ENCODE data around the gene CATSPERZ. TPM values are rescaled to one million over a fixed set of nuclear protein-coding genes. Genes with fewer than 3 reads are reported as not detected.

CATSPERZ gene
- total and polyA plus RNA-seq, 2 of the 13 experiments (the other 11 are each of a cell fraction or from before 2014, with no cell fraction given) = 0.22 to 0.48 TPM

GRCh38 chr11:64284048-64284961 lies 15.9 kb upstream of the CATSPERZ start, which contains the start of gene BAD (continued):
- TF ChIP-seq CEBPG (CRISPR knock-in tag; IDR thresholded peaks at IDR 0.05) (no peak), POLR2G (IDR thresholded peaks at IDR 0.05; ENCODE audit: low read depth, low read length) (peak; percentile 52), ZSCAN12 (CRISPR knock-in tag; IDR thresholded peaks at IDR 0.05) (no peak), MYNN (CRISPR knock-in tag; IDR thresholded peaks at IDR 0.05; ENCODE audit: low read depth) (no peak; the same call in 1 of the 2 replicates), STAT6 (CRISPR knock-in tag; IDR thresholded peaks at IDR 0.05; ENCODE audit: borderline replicate concordance) (no peak), ZNF691 (CRISPR knock-in tag; IDR thresholded peaks at IDR 0.05; ENCODE audit: borderline replicate concordance, low read depth) (0 out of 2 replicates have a peak, but pooled peaks have one; percentile 48), ZNF879 (CRISPR knock-in tag; IDR thresholded peaks at IDR 0.05) (no peak), KAT7 (CRISPR knock-in tag; IDR thresholded peaks at IDR 0.05; ENCODE audit: borderline replicate concordance) (no peak), GTF3A (CRISPR knock-in tag; conservative IDR thresholded peaks at IDR 0.05) (no peak), ZNF839 (CRISPR knock-in tag; IDR thresholded peaks at IDR 0.05; ENCODE audit: borderline replicate concordance) (peak; percentile 86; the same call in 1 of the 2 replicates), CHD4 (IDR thresholded peaks at IDR 0.05; ENCODE audit: borderline replicate concordance, low read length) (no peak), RFXANK (CRISPR knock-in tag; IDR thresholded peaks at IDR 0.05) (no peak), ZBTB26 (CRISPR knock-in tag; IDR thresholded peaks at IDR 0.05; ENCODE audit: borderline replicate concordance) (0 out of 2 replicates have a peak, but pooled peaks have one; percentile 27), ZNF335 (CRISPR knock-in tag; IDR thresholded peaks at IDR 0.05) (no peak), RELA (CRISPR knock-in tag; IDR thresholded peaks at IDR 0.05) (no peak), ZNF382 (CRISPR knock-in tag; IDR thresholded peaks at IDR 0.05; ENCODE audit: borderline replicate concordance) (no peak), ISL2 (CRISPR knock-in tag; IDR thresholded peaks at IDR 0.05) (no peak), HNF4A (CRISPR knock-in tag; IDR thresholded peaks at IDR 0.05) (no peak), NKX3-1 (CRISPR knock-in tag; IDR thresholded peaks at IDR 0.05) (0 out of 2 replicates have a peak, but pooled peaks have one; percentile 26), HNRNPK (IDR thresholded peaks at IDR 0.05; ENCODE audit: low read depth, low read length, poor library complexity, severe bottlenecking) (no peak), KDM5B (CRISPR knock-in tag; IDR thresholded peaks at IDR 0.05; ENCODE audit: borderline replicate concordance) (no peak; the same call in 1 of the 2 replicates), MEIS1 (CRISPR knock-in tag; IDR thresholded peaks at IDR 0.05; ENCODE audit: borderline replicate concordance) (peak; percentile 92; the same call in 1 of the 2 replicates), ZNF468 (CRISPR knock-in tag; IDR thresholded peaks at IDR 0.05) (no peak), TCF7L2 (IDR thresholded peaks at IDR 0.05; ENCODE audit: low read depth, low read length) (no peak), SNAI1 (CRISPR knock-in tag; IDR thresholded peaks at IDR 0.05; ENCODE audit: borderline replicate concordance) (no peak), ZNF33A (CRISPR knock-in tag; IDR thresholded peaks at IDR 0.05; ENCODE audit: borderline replicate concordance) (0 out of 2 replicates have a peak, but pooled peaks have one; percentile 57)

All from HepG2 (cell line).